GM12865 (cell line): ENCODE measurements around the gene WDTC1.

ENCODE experiments used
- DNase-seq: peaks from one replicate; pipeline ENCODE4 v3.0.0; 2010; ENCODE audit warnings: low read depth
- H3K4me3 ChIP-seq: 2 replicates; pipeline ENCODE4 v1.5.1; 2011; ENCODE audit warnings: mild to moderate bottlenecking, low read depth, low read length, control low read depth
- TF ChIP-seq, protein P1 (sequence below): IDR thresholded peaks from 2 replicates; pipeline ENCODE4 v1.5.1; 2011; ENCODE audit warnings: low read length, control low read depth, low read depth, inconsistent platforms; ENCODE audit not compliant: insufficient read depth; ENCODE audit errors: missing control alignments

The WDTC1 gene

DNA sequence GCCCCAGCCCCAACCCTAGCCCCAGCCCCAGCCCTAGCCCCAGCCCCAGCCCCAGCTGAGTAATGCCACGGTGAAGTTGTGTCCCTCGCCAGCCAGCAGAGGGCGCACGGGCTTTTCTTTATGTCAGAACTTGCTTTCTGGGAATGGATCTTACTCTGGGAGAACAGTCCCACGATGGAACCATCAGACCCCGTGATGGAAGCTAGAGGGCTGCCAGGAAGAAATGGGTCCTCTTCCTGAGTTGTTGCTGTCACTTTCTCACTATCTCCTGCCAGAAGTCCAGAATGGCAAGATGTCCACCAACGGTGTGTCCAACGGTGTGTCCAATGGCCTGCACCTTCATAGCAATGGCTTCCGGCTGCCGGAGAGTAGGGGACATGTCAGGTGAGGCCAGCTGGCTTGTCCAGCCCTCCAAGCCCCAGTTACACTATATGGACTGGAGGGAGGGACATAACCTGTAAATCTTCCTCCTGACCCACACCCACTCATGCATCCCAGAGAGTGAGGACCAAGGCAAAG, 62.4 kb downstream of the WDTC1 start:
- peak; percentile 51 for DNase-seq
- no peak overlapping the region for H3K4me3 ChIP-seq
- TF ChIP-seq, protein P1, sequence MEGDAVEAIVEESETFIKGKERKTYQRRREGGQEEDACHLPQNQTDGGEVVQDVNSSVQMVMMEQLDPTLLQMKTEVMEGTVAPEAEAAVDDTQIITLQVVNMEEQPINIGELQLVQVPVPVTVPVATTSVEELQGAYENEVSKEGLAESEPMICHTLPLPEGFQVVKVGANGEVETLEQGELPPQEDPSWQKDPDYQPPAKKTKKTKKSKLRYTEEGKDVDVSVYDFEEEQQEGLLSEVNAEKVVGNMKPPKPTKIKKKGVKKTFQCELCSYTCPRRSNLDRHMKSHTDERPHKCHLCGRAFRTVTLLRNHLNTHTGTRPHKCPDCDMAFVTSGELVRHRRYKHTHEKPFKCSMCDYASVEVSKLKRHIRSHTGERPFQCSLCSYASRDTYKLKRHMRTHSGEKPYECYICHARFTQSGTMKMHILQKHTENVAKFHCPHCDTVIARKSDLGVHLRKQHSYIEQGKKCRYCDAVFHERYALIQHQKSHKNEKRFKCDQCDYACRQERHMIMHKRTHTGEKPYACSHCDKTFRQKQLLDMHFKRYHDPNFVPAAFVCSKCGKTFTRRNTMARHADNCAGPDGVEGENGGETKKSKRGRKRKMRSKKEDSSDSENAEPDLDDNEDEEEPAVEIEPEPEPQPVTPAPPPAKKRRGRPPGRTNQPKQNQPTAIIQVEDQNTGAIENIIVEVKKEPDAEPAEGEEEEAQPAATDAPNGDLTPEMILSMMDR: peak; percentile 76

DNA sequence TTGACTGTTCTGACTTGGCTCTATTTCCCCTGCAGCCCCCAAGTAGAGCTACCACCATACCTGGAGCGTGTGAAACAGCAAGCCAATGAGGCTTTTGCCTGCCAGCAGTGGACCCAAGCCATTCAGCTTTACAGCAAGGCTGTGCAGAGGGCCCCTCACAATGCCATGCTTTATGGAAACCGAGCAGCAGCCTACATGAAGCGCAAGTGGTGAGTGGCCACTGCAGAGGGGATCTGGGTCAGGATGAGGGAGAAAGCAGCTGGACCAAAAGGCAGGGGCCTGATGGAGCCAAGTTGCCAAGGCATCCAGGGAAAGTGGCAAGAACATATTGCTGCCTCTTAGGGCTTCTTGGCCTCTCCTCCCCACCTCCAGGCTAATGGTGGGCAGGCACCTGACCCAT, 63.5 kb downstream of the WDTC1 start:
- DNase-seq: no peak
- no peak overlapping the region for H3K4me3 ChIP-seq
- TF ChIP-seq, protein P1: no peak

DNA sequence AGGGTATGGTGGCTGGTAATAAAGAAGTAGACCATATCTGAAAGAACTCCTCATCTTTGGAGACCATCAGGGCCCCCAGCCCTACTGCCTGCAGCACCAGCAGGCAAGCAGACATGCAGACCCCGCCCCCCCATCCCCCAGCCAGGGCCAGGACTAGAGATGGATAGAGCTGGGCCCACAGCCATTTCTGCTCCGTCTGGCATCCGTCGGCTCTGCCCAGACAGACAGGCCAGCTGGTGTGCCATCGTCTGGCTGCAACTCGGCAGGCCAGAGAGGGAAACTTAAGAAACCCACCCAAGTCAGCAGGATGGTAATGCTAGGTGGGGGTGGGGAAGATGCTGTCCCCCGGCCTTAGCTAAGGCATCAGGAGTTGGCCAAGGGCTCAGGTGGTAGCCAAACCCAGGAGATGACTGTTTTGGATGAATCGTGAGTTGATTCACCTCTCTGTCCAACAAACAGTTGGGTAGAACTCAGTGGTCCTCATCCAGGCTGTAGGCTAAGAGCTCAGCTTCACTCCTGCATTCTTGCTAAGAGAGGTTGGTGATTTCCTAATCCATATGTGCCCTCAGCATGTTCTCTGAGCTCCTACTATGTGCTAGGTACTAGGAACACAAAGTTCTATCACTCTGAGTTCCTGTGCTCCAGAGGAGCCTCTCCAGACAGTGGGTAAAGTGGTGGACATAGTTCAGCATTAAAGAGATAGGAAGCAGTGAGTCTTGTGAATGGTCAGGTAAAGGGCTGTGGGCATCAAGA, 64.4 kb downstream of the WDTC1 start:
- no peak overlapping the region for H3K4me3 ChIP-seq
- DNase-seq: no peak
- TF ChIP-seq, protein P1: no peak

DNA sequence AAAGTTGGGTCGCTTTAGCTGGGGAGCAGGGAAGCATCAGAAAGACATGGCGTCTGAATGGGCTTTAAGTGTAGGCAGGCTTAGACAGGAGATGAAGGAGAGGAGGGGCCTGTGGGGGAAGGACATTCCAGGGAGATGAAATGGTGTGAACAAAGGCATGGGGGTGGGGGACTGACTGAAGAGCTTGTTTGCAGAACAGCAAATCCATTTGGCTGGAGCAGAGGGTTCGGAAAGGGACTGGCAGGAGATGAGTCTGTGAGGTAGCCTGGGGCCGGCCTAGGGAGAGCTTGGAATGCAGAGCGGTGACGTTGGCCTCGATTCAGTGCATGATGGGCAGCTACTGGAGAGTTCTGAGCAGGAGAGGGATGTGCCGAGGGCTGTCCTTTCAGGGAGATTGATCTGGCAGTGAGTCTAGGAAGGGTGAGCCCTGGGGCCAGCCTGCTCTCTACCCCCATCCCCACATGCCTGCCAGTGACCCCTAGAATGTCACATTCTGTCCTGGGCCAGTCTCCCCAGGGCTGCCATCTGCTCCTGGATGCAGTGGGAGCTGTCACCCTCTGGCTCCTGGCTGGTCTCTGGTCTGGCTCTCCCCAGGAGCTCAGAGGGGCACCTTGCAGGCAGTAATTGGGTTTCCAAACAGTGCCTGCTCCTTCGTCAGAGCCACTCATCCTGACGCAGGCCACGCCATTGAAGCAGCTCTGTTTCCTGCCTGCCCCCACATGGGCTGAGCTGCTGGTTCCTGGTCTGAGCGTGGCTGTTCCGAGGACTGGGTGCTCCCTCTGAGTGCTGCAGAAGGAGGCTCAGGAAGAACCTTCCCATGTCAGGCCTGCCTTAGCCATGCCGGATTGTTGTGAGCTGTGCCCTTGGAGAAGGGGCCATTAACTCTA, 65.2 kb downstream of the WDTC1 start:
- DNase-seq: no peak
- TF ChIP-seq, protein P1: no peak
- H3K4me3 ChIP-seq: no peak overlapping the region

DNA sequence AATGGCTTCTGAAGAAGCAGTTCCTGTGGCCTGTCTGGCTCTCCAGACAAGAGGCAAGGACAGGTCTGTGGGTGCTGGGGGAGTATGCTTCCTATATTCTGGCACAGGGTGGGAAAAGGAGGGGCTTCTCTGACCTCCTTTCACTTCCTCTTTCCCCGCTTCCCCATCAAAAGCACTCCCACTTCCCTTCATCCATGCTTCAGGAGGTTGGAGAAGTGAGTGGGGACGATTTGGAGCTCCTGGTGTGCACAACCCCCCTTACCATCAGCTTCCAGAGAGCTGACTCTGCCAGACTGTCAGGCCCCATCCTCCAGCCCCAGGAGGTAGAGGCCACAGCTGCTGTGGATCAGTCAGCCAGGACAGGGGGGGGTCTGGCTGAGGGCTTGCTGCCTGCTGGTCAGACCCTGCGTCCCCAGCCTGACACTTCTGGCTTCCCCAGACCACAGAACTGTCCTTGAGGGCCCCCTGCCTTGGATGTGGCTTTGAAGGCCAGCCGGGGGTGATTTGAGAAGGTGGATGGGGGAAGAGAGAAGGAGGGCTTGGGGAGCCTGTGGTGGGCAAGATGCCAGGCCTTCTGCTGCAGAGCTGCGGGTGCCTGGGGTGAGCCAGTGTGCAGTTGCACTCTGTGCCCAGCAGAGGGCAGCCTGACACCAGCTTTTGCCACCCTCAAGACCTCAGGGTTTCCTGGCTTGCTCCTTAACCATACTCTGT, 66.1 kb downstream of the WDTC1 start:
- peak; percentile 86 for DNase-seq
- no peak overlapping the region for H3K4me3 ChIP-seq

DNA sequence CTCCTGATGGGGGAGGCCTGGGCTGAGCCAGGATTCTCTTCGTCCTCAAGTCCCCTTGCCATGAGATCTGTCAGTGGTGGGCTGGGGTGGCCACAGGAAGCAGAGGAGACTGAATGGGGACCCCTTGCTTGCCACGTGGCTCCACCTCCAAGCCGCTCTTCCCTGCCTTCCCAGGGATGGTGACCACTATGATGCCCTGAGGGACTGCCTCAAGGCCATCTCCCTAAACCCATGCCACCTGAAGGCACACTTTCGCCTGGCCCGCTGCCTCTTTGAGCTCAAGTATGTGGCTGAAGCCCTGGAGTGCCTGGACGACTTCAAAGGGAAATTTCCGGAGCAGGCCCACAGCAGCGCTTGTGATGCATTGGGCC, 66.6 kb downstream of the WDTC1 start:
- TF ChIP-seq, protein P1: no peak
- DNase-seq: no peak

More for the DNA sequence above, 66.1 kb downstream of the WDTC1 start:
- TF ChIP-seq, protein P1: peak; percentile 99

More for the DNA sequence above, 66.6 kb downstream of the WDTC1 start:
- no peak overlapping the region for H3K4me3 ChIP-seq
